C4-2B (cell line): Measurements from ENCODE around the gene NRXN3.

Source experiments
- H3K27ac ChIP-seq: fragments of 450-650 bp; 2 replicates; pipeline ENCODE4 v1.5.1; 2017
- CTCF ChIP-seq: fragments of 450-650 bp; conservative IDR thresholded peaks from 2 replicates; pipeline ENCODE4 v1.5.1; 2017; ENCODE audit warnings: mild to moderate bottlenecking
- ZFX ChIP-seq: fragments of 450-650 bp; IDR thresholded peaks from 2 replicates; pipeline ENCODE4 v1.6.1; 2017

The NRXN3 gene

GRCh38 chr14:78302841-78303240 lies 132.7 kb downstream of the NRXN3 start:
- no peak overlapping the region for H3K27ac ChIP-seq
- TF ChIP-seq CTCF (no peak), ZFX (no peak)

- TF ChIP-seq CTCF (no peak), ZFX (no peak)
- no peak overlapping the region for H3K27ac ChIP-seq
Observed at GRCh38 chr14:78307671-78308070, 137.5 kb downstream of the NRXN3 start.

- TF ChIP-seq ZFX (no peak), CTCF (no peak)
- no peak overlapping the region for H3K27ac ChIP-seq
Observed at GRCh38 chr14:78308079-78308478, 137.9 kb downstream of the NRXN3 start.

- TF ChIP-seq ZFX (no peak), CTCF (no peak)
- H3K27ac ChIP-seq = no peak overlapping the region
Observed at GRCh38 chr14:78310272-78310671, 140.1 kb downstream of the NRXN3 start.

- no peak for TF ChIP-seq ZFX
- no peak for TF ChIP-seq CTCF
- H3K27ac ChIP-seq = no peak overlapping the region
Observed at GRCh38 chr14:78313499-78313898, 143.3 kb downstream of the NRXN3 start.

- no peak overlapping the region for H3K27ac ChIP-seq
- no peak for TF ChIP-seq CTCF
- no peak for TF ChIP-seq ZFX
Observed at GRCh38 chr14:78314484-78314883, 144.3 kb downstream of the NRXN3 start.

GRCh38 chr14:78316052-78316451 lies 145.9 kb downstream of the NRXN3 start:
- H3K27ac ChIP-seq = no peak overlapping the region
- TF ChIP-seq CTCF = no peak
- TF ChIP-seq ZFX = no peak
